GM13976 (cell line): ENCODE data around the gene RNF7.
"Not testable (repeated sequence)": the region's sequence is repeated elsewhere in the genome, so short reads cannot be mapped to it uniquely, and the experiment has no call there.

Source experiments
- DNase-seq: peaks from one replicate; pipeline ENCODE4 v3.0.0; 2012; ENCODE audit warnings: low spot score
- in situ Hi-C: fragments of 300-500 bp; cut with MboI; formaldehyde crosslinking; loops from one replicate; pipeline ENCODE4 v1.12.0; 2022; ENCODE audit warnings: low sequenced_read_pairs, mixed read lengths, inconsistent platforms; ENCODE audit not compliant: unreplicated experiment
- TF ChIP-seq, protein P1 (sequence below): IDR thresholded peaks from 2 replicates; pipeline ENCODE4 v1.5.1; 2012; ENCODE audit warnings: borderline replicate concordance, mild to moderate bottlenecking; ENCODE audit not compliant: insufficient read depth; ENCODE audit errors: extremely low read depth, missing control alignments, control extremely low read depth

Gene RNF7

DNA sequence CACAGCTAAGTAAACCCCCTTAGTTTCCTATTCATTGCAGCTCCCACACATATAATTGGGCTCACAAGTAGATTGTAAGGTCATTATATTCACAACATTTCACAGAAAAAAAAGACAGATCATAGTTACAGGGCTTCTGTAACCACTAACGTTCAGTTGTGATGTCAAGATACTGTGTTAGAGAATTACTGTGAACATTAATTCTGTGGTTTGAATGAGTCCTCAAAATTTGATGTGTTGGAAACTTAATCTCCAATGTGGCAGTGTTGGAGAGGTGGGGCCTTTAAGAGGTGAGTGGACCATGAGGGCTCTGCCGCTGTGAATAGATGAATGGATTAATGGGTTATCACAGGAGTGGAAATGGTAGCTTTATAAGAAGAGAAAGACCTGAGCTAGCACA, 46.4 kb downstream of the RNF7 start:
- in situ Hi-C loops = no loop called here
- TF ChIP-seq, protein P1, sequence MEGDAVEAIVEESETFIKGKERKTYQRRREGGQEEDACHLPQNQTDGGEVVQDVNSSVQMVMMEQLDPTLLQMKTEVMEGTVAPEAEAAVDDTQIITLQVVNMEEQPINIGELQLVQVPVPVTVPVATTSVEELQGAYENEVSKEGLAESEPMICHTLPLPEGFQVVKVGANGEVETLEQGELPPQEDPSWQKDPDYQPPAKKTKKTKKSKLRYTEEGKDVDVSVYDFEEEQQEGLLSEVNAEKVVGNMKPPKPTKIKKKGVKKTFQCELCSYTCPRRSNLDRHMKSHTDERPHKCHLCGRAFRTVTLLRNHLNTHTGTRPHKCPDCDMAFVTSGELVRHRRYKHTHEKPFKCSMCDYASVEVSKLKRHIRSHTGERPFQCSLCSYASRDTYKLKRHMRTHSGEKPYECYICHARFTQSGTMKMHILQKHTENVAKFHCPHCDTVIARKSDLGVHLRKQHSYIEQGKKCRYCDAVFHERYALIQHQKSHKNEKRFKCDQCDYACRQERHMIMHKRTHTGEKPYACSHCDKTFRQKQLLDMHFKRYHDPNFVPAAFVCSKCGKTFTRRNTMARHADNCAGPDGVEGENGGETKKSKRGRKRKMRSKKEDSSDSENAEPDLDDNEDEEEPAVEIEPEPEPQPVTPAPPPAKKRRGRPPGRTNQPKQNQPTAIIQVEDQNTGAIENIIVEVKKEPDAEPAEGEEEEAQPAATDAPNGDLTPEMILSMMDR = no peak
- DNase-seq = no peak

GRCh38 chr3:141788149-141788548, 50.1 kb downstream of the RNF7 start:
- TF ChIP-seq, protein P1 = no peak
- in situ Hi-C loops = no loop called here
- DNase-seq = no peak

DNA sequence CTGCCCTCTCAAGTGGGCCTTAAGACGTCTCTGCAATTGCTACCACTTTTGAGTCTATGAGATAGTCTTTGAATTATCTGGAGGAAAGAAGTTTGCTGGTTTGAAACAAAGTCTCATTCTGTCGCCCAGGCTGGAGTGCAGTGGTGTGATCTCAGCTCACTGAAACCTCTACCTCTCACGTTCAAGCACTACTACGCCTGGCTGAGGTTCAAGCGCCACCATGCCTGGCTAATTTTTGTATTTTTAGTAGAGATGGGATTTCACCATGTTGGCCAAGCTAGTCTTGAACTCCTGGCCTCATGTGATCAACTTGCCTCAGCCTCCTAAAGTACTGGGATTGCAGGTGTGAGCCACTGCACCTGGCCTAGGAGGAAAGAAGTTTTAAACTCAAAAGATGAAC, 50.7 kb downstream of the RNF7 start:
- DNase-seq, in situ Hi-C loops: not testable (repeated sequence)

DNA sequence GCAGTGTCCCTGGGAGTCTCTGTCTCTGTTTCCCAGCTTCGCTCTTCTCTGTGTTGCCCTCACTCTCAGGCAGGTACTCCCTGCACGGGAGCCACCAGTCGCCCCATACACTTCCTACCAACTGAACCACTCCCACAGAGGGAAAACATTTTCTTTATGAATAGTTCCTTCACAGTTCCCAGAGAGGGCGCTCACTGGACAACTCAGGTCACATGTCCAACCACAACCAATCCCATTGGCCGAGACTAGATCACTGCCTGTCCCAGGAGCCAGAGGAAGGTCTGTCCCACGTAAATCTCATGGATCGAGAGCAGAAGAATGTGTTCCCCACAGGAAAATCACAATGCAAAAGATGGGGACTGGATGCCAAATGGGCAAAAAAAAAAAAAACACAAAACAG, 51.2 kb downstream of the RNF7 start:
- DNase-seq = no peak
- TF ChIP-seq, protein P1 = no peak
- in situ Hi-C loops = no loop called here

DNA sequence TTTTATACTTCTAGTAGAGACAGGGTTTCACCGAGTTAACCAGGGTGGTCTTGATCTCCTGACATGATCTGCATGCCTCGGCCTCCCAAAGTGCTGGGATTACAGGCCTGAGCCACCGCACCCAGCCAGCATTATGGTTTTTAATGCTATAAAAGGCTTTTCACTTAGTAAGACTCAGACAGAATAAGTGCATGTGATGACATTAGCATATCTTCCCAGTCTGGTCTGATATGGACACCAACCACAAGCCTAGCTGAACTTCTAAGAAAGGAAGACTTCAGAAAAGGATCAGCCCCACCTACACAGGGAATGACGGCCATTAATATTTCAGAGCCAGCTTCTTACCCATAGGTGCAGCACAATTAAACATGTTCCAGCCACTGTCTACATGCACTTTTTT, 52.1 kb downstream of the RNF7 start:
- no peak for DNase-seq
- in situ Hi-C loops = no loop called here
- TF ChIP-seq, protein P1 = no peak

- in situ Hi-C loops = no loop called here
- DNase-seq = no peak
- TF ChIP-seq, protein P1 = no peak
These were observed 54.4 kb downstream of the RNF7 start for GRCh38 chr3:141792495-141792894.

GRCh38 chr3:141793476-141794260, 55.6 kb downstream of the RNF7 start:
- TF ChIP-seq, protein P1 = no peak
- in situ Hi-C loops = no loop called here
- DNase-seq = no peak
